ENCODE data around the gene MAPK6.

Gene MAPK6

DNA sequence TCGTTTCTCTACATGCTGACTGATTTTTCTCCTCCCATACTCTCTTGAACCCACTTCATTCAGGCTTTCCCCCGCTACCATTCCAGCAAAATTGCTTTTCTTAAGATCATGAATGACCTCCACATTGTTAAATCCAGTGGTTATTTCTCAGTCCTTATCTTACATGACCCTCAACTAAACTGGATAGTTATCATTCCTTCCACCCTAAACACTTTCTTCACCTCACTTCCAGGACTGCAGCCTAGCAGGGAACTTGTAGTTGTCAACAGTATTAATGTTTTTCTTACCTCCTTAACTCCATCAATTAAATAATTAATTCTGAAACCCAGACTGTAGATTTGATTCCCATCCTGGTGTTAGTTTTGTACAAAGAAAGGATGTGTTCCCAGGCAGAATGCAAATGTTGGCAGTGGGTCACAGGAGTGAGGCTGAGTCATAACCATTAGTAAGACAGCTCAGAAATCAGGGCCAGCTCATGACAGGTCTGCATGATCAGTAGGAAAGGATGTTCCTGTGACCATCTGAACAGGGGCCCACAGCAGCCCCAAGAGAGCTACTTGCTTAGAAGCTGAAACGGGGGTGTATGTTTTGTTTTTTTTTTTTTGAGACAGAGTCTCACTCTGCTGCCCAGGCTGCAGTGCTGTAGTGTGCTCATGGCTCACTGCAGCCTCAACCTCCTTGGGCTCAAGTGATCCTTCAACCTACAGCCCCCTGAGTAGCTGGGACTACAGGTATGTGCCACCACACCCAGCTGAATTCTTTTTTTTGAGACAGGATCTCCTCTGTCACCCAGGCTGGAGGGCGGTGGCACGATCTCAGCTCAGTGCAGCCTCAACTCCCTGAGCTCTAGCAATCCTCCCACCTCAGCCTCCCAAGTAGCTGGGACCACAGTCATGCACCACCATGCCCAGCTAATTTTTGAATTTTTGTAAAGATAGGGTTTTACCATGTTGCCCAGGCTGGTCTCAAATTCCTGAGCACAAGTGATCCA lies 84.5 kb downstream of the MAPK6 start:
- ATAC-seq (peak; percentile 87), DNase-seq (no peak)

- no peak for ATAC-seq
- no peak for DNase-seq
These were observed 85.5 kb downstream of the MAPK6 start for GRCh38 chr15:52104532-52105004.

GRCh38 chr15:52105846-52106245 lies 86.8 kb downstream of the MAPK6 start:
- ATAC-seq = no peak
- no peak for DNase-seq

- ATAC-seq (no peak), DNase-seq (no peak)
These were observed 87.6 kb downstream of the MAPK6 start for GRCh38 chr15:52106641-52107040.

- ATAC-seq = no peak
These were observed 88.2 kb downstream of the MAPK6 start for GRCh38 chr15:52107238-52107637.

GRCh38 chr15:52109559-52110451 lies 90.8 kb downstream of the MAPK6 start:
- DNase-seq (no peak), ATAC-seq (no peak)

More at GRCh38 chr15:52107238-52107637, 88.2 kb downstream of the MAPK6 start:
- DNase-seq = no peak

DNA sequence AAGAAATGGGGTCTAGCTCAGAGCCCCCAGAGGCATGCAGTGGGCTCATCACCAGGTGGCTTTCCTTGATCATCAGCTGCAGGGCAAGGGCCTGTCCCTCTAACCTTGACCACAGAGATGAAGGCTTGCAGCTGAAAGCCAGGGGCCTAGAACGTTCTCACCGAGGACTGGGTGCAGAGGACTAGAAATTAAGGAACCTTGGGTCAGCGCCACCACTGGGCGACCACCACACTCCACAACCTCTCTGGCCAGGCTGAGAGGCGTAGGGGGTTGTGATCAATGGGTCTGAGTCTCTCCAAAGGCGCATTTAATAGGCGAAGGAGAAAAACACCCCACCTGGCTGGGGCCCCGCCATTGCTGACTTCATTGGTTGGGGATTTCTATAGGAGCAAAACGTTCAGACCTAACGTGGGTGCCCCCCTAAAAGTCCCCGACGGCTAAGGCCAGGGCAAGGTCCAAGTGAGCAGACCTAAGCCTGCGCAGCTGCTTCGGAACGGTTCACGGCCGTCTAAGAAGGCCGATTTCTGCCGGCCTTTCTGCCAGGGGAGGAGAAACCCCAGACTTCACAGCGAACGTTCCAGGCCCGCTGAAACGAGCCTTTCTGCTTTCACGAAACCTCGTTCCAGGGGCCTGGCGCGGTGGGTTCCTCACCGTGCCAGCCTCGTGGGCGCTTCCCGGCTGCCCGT lies 92.6 kb downstream of the MAPK6 start:
- DNase-seq (no peak), ATAC-seq (no peak)

GRCh38 chr15:52112203-52112750 lies 93.3 kb downstream of the MAPK6 start:
- DNase-seq (peak; percentile 41), ATAC-seq (peak; percentile 56)

DNA sequence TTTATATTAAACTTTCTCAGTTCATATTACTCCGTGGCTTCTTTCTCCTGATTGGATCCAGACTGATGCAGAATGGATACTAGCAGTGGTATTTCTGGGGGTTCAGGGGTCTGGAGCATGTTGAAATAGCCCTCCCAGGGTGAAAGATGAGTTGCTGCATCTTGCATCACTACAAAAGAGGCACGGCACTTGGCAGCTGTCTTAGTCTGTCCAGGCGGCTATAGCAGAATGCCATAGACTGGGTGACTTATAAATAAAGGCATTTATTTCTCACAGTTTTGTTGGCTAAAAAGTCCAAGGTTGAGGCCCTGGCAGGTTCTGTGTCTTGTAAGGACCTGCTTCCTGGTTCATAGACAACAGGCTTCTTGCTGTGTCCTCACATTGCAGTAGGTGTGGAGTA lies 94.2 kb downstream of the MAPK6 start:
- DNase-seq = no peak

GRCh38 chr15:52113708-52114107 lies 94.7 kb downstream of the MAPK6 start:
- DNase-seq (no peak), ATAC-seq (no peak)

More for the DNA sequence above, 94.2 kb downstream of the MAPK6 start:
- no peak for ATAC-seq

DNA sequence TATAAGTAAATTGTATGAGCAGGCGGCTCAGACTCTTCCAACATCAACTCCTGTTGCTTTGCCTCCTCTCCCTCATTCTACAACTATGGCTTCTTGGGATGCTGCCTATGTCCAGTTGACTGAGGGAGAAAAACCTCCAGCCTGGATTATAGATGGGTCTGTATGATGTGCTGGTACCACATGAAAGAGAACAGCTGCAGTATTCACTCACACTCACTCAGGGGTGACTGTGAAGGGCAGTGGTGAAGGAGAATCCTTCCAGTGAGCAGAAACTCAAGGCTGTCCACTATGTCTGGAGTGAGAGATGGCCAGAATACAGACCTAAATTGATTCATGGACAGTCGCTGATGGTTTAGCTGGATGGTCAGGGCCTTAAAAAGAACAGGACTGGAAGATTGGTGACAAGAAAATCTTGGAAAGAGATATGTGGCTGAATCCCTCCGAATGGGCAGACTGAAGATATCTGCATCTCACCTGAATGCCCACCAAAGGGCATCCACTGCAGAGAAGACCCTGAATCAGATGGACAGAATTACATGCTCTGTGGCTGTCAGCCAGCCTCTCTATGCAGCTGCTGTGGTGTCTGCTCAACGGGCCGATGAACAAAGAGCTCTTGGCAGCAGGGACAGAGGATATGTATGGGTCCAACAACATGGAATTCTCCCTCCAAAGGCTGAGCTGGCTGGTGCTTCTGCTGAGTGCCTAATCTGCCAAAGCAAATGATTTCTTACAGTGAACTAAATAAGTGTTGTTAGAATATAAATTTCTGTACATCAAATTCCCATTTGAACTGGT lies 95.4 kb downstream of the MAPK6 start:
- ATAC-seq = no peak
- no peak for DNase-seq

- no peak for ATAC-seq
- DNase-seq = no peak
These were observed 96.8 kb downstream of the MAPK6 start for GRCh38 chr15:52115598-52116427.
